IMR-90 (cell line): Measurements from ENCODE around the gene C21orf58. TPM values are rescaled to one million over a fixed set of nuclear protein-coding genes. Genes with fewer than 3 reads are reported as not detected.

Experiments used
- ATAC-seq: fragments of 200-7000 bp; cut with Tn5 transposase; 2 replicates; pipeline ENCODE4 v1.9.1; 2020; ENCODE audit warnings: low read depth, mild to moderate bottlenecking, moderate library complexity
- BruUV-seq: library from RNA; stranded (reverse); fragments of 400-500 nt; replicated peaks from 2 replicates; lab custom pipeline; 2021; lab: Mats Ljungman, UMichigan
- CTCF ChIA-PET: fragments of 300-600 bp; formaldehyde crosslinking; extraction: SDS; loops from one replicate; lab custom pipeline; 2021; ENCODE audit warnings: antibody characterized with exemption; lab: Yijun Ruan, JAX
- POLR2A ChIA-PET: fragments of 300-600 bp; sonication (Branson Sonifier 250); formaldehyde crosslinking; loops from one replicate; lab custom pipeline; 2022; ENCODE audit warnings: antibody characterized with exemption; ENCODE audit not compliant: unreplicated experiment; lab: Charles Lee
- DNase-seq: peaks from one replicate; pipeline ENCODE4 v3.0.0; 2013
- H2AFZ ChIP-seq: replicated peaks from 2 replicates; pipeline ENCODE3; 2013; ENCODE audit warnings: low read length, mild to moderate bottlenecking; ENCODE audit not compliant: poor library complexity
- H2AK5ac ChIP-seq: 2 replicates; pipeline ENCODE4 v1.6.1; 2013; ENCODE audit warnings: low read depth, low read length, inconsistent platforms
- H2AK9ac ChIP-seq: replicated peaks from 2 replicates; pipeline ENCODE3; 2013; ENCODE audit warnings: mild to moderate bottlenecking, low read depth, low read length, moderate library complexity; ENCODE audit not compliant: poor library complexity
- H2BK120ac ChIP-seq: 2 replicates; pipeline ENCODE4 v1.6.1; 2013; ENCODE audit warnings: low read depth, low read length, inconsistent platforms
- H2BK15ac ChIP-seq: 3 replicates; pipeline ENCODE4 v1.6.1; 2013; ENCODE audit warnings: low read depth, low read length, inconsistent platforms
- H2BK20ac ChIP-seq: 2 replicates; pipeline ENCODE4 v1.6.1; 2013; ENCODE audit warnings: low read depth, mild to moderate bottlenecking, inconsistent platforms, low read length, moderate library complexity
- H2BK5ac ChIP-seq: 2 replicates; pipeline ENCODE4 v1.6.1; 2013; ENCODE audit warnings: mild to moderate bottlenecking, low read depth, low read length, inconsistent platforms; ENCODE audit not compliant: poor library complexity, severe bottlenecking
- H3K14ac ChIP-seq: replicated peaks from 2 replicates; pipeline ENCODE4 v1.6.1; 2013; ENCODE audit warnings: low read depth, low read length, inconsistent platforms
- H3K18ac ChIP-seq: 2 replicates; pipeline ENCODE4 v1.6.1; 2013; ENCODE audit warnings: low read depth, low read length, control low read depth
- H3K23ac ChIP-seq: 2 replicates; pipeline ENCODE4 v1.6.1; 2013; ENCODE audit warnings: low read depth, low read length, inconsistent platforms
- H3K27ac ChIP-seq: 2 replicates; pipeline ENCODE4 v1.5.1; 2013; ENCODE audit warnings: mild to moderate bottlenecking, control low read depth, low read length; ENCODE audit not compliant: insufficient read depth
- H3K27me3 ChIP-seq: 2 replicates; pipeline ENCODE4 v1.6.1; 2013; ENCODE audit warnings: low read length; ENCODE audit not compliant: control insufficient read depth, insufficient read depth
- H3K36me3 ChIP-seq: 2 replicates; pipeline ENCODE4 v1.6.1; 2013; ENCODE audit warnings: low read length, mixed read lengths; ENCODE audit not compliant: control insufficient read depth, insufficient read depth
- H3K4ac ChIP-seq: 2 replicates; pipeline ENCODE4 v1.6.1; 2013; ENCODE audit warnings: low read depth, low read length, inconsistent platforms
- H3K4me1 ChIP-seq: 2 replicates; pipeline ENCODE4 v1.6.1; 2013; ENCODE audit warnings: low read length, mixed read lengths; ENCODE audit not compliant: control insufficient read depth, insufficient read depth
- H3K4me2 ChIP-seq: 2 replicates; pipeline ENCODE4 v1.6.1; 2013; ENCODE audit warnings: low read depth, mild to moderate bottlenecking, control low read depth, low read length, moderate library complexity
- H3K4me3 ChIP-seq: 2 replicates; pipeline ENCODE4 v1.5.1; 2013; ENCODE audit warnings: low read depth, mild to moderate bottlenecking, control low read depth, low read length, moderate library complexity; ENCODE audit not compliant: insufficient read depth
- H3K56ac ChIP-seq: 2 replicates; pipeline ENCODE4 v1.6.1; 2013; ENCODE audit warnings: low read length, inconsistent platforms; ENCODE audit not compliant: insufficient read depth; ENCODE audit errors: extremely low read depth
- H3K79me1 ChIP-seq, 2 experiments: 2 replicates each; pipeline ENCODE4 v1.6.1; 2013; ENCODE audit warnings: low read length in 2 of 2, inconsistent platforms in 1 of 2, low read depth in 1 of 2
- H3K9ac ChIP-seq: 2 replicates; pipeline ENCODE4 v1.6.1; 2013; ENCODE audit warnings: low read depth, low read length, control low read depth
- H3K9me1 ChIP-seq: 2 replicates; pipeline ENCODE4 v1.6.1; 2013; ENCODE audit warnings: low read length, inconsistent platforms; ENCODE audit not compliant: insufficient read depth
- H3K9me3 ChIP-seq: 2 replicates; pipeline ENCODE4 v1.6.1; 2013; ENCODE audit warnings: low read length; ENCODE audit not compliant: control insufficient read depth, insufficient read depth
- H4K20me1 ChIP-seq: 2 replicates; pipeline ENCODE4 v1.6.1; 2013; ENCODE audit warnings: low read length, inconsistent platforms; ENCODE audit not compliant: insufficient read depth
- H4K5ac ChIP-seq: 2 replicates; pipeline ENCODE4 v1.6.1; 2013; ENCODE audit warnings: mild to moderate bottlenecking, low read depth, low read length, control low read depth
- H4K8ac ChIP-seq, 2 experiments: 2 replicates each; pipeline ENCODE4 v1.6.1; 2013; ENCODE audit warnings: low read depth in 2 of 2, low read length in 2 of 2, control low read depth in 1 of 2, inconsistent platforms in 1 of 2
- H4K91ac ChIP-seq: 2 replicates; pipeline ENCODE4 v1.6.1; 2013; ENCODE audit warnings: low read depth, low read length, inconsistent platforms; ENCODE audit not compliant: insufficient read depth
- BHLHE40 ChIP-seq: fragments of 150-350 bp; IDR thresholded peaks from 2 replicates; pipeline ENCODE4 v1.6.1; 2016; ENCODE audit warnings: mild to moderate bottlenecking, low read depth, low read length
- CTCF ChIP-seq: conservative IDR thresholded peaks from 2 replicates; pipeline ENCODE4 v1.5.1; 2012; ENCODE audit warnings: mild to moderate bottlenecking, low read depth, low read length, improper control_type of control experiment
- ELK1 ChIP-seq: fragments of 150-350 bp; IDR thresholded peaks from 2 replicates; pipeline ENCODE4 v1.6.1; 2016; ENCODE audit warnings: low read depth, mild to moderate bottlenecking, low read length, moderate library complexity, borderline replicate concordance
- FOS ChIP-seq: fragments of 150-350 bp; IDR thresholded peaks from 2 replicates; pipeline ENCODE4 v1.6.1; 2016; ENCODE audit warnings: low read depth, low read length
- MAZ ChIP-seq: IDR thresholded peaks from 2 replicates; pipeline ENCODE4 v1.6.1; 2012; ENCODE audit warnings: low read depth, mild to moderate bottlenecking, low read length, improper control_type of control experiment, moderate library complexity, borderline replicate concordance
- NFE2L2 ChIP-seq: fragments of 150-350 bp; IDR thresholded peaks from 2 replicates; pipeline ENCODE4 v1.6.1; 2016; ENCODE audit warnings: low read depth, mild to moderate bottlenecking, low read length
- POLR2A ChIP-seq: IDR thresholded peaks from 2 replicates; pipeline ENCODE4 v1.6.1; 2012; ENCODE audit warnings: mild to moderate bottlenecking, low read depth, low read length
- RAD21 ChIP-seq: IDR thresholded peaks from 2 replicates; pipeline ENCODE4 v1.6.1; 2012; ENCODE audit warnings: low read length, improper control_type of control experiment
- RCOR1 ChIP-seq: IDR thresholded peaks from 2 replicates; pipeline ENCODE4 v1.6.1; 2012; ENCODE audit warnings: mild to moderate bottlenecking, low read length, improper control_type of control experiment; ENCODE audit not compliant: insufficient replicate concordance
- RFX5 ChIP-seq: IDR thresholded peaks from 2 replicates; pipeline ENCODE4 v1.8.0; 2012; ENCODE audit warnings: low read depth, mild to moderate bottlenecking, low read length, moderate library complexity
- SMC3 ChIP-seq: fragments of 150-350 bp; IDR thresholded peaks from 2 replicates; pipeline ENCODE4 v1.6.1; 2016; ENCODE audit warnings: low read depth, mild to moderate bottlenecking, antibody characterized with exemption, low read length, moderate library complexity
- USF2 ChIP-seq: fragments of 150-350 bp; IDR thresholded peaks from 2 replicates; pipeline ENCODE4 v1.6.1; 2017; ENCODE audit warnings: mild to moderate bottlenecking, antibody characterized with exemption, low read length, low read depth
- WGBS, 2 experiments: methylation state at CpG; one replicate each; pipeline versions ENCODE4 v1.1.5 to v1.1.7; 2013; ENCODE audit warnings: missing lambda C conversion rate in 2 of 2; ENCODE audit not compliant: insufficient read length in 1 of 2; ENCODE audit errors: extremely low coverage in 2 of 2; 5-methylcytosine and 5-hydroxymethylcytosine counted together
- dilution Hi-C: fragments of 300-500 bp; cut with HindIII; formaldehyde crosslinking; loops from one replicate; pipeline ENCODE4 v1.14.3; 2018; ENCODE audit warnings: low sequenced_read_pairs; ENCODE audit not compliant: unreplicated experiment
- in situ Hi-C: fragments of 300-500 bp; cut with MboI; formaldehyde crosslinking; loops from 3 replicates; pipeline ENCODE4 v1.14.3; 2019; ENCODE audit warnings: low sequenced_read_pairs, inconsistent platforms, mixed read lengths
- intact Hi-C: fragments of 100-400 bp; cut with micrococcal nuclease; formaldehyde crosslinking; loops from 2 replicates; pipeline ENCODE4 v1.10.0; 2022
- polyA plus RNA-seq, 3 experiments: library from polyadenylated mRNA; depleted of rRNA; stranded (reverse); fragments of >200 nt; gene quantifications; 2 replicates each; pipeline ENCODE4 v1.2.3, GENCODE V29; 2012; ENCODE audit warnings: low replicate concordance in 1 of 3
- total RNA-seq: library from RNA; depleted of rRNA; stranded (reverse); fragments of >200 nt; gene quantifications from 2 replicates; pipeline ENCODE4 v1.2.3, GENCODE V29; 2012

C21orf58 gene
- total and polyA plus RNA-seq, 2 of the 4 experiments (the other 2 are of a cell fraction): 2.7 to 6.2 TPM

GRCh38 chr21:46319186-46319585 is 4.5 kb downstream of the C21orf58 start:
- Histone ChIP-seq H4K91ac (no peak overlapping the region), H2BK20ac (no peak overlapping the region), H3K27ac (no peak overlapping the region), H3K18ac (no peak overlapping the region), H3K79me1 (peaks cover 20 to 56% of the 10 kb centered on the region in 2 experiments), H3K23ac (no peak overlapping the region), H2AK5ac (no peak overlapping the region), H3K27me3 (no peaks in the 10 kb centered on the region), H2AK9ac (peak overlapping the region; percentile 69), H4K8ac (no peak overlapping the region), H3K4me1 (peaks cover 4% of the 10 kb centered on the region), H2BK15ac (no peak overlapping the region), H3K9ac (no peak overlapping the region), H3K9me1 (peaks cover 6% of the 10 kb centered on the region; the same call in 1 of the 2 replicates), H2AFZ (peak overlapping the region; percentile 39), H4K5ac (no peak overlapping the region), H3K14ac (no peak overlapping the region), H2BK120ac (no peak overlapping the region), H3K56ac (no peak overlapping the region), H3K4me3 (no peak overlapping the region), H3K4me2 (no peak overlapping the region), H3K9me3 (no peaks in the 10 kb centered on the region), H2BK5ac (no peak overlapping the region), H3K36me3 (peaks cover 4% of the 10 kb centered on the region), H4K20me1 (peaks cover 12% of the 10 kb centered on the region), H3K4ac (peak overlapping the region; percentile 7; the same call in 1 of the 2 replicates)
- in situ Hi-C loops (no loop called here), intact Hi-C loops (no loop called here), dilution Hi-C loops (no loop called here)
- TF ChIP-seq MAZ (no peak), CTCF (no peak), POLR2A (no peak), NFE2L2 (no peak), USF2 (no peak), BHLHE40 (no peak), RAD21 (no peak), FOS (no peak), RFX5 (no peak), SMC3 (no peak), ELK1 (no peak), RCOR1 (no peak)
- no peak for DNase-seq
- CTCF ChIA-PET: no interaction called here
- ATAC-seq: no peak
- no TSS peak for BruUV-seq
- POLR2A ChIA-PET: no interaction called here
- 93% methylated on average over 3 of the region's 7 CpGs; no CpG with 5 or more reads in 1 of the 2 experiments for WGBS, 2 experiments
